HG03135 (cell line): ENCODE data around the gene VPS26B.
"Not testable (repeated sequence)": the region's sequence is repeated elsewhere in the genome, so short reads cannot be mapped to it uniquely, and the experiment has no call there.

ENCODE experiments used
- ATAC-seq: cut with Tn5 transposase; IDR thresholded peaks from one replicate; pipeline ENCODE4 v1.9.1; 2021; ENCODE audit warnings: mild to moderate bottlenecking, moderate library complexity; ENCODE audit not compliant: unreplicated experiment

VPS26B gene

GRCh38 chr11:134223836-134224709 is at the start of gene VPS26B, which contains the start of gene NCAPD3:
Gene VPS26B, plus strand, starts transcription at chr11:134224671. Its CDS starts 452 bp downstream, at chr11:134225123.
Gene NCAPD3, minus strand, starts transcription at chr11:134223967. Its CDS starts 41 bp downstream, at chr11:134223926.
- ATAC-seq, result peak; percentile 78

GRCh38 chr11:134176284-134176683 is 48.2 kb upstream of the VPS26B start:
- ATAC-seq, result no peak

GRCh38 chr11:134178032-134178674 is 46.3 kb upstream of the VPS26B start:
- ATAC-seq, result no peak

GRCh38 chr11:134181707-134182106 is 42.8 kb upstream of the VPS26B start:
- ATAC-seq, result no peak

GRCh38 chr11:134188092-134188491 is 36.4 kb upstream of the VPS26B start:
- ATAC-seq, result not testable (repeated sequence)

- ATAC-seq, result no peak
These were observed 27.7 kb upstream of the VPS26B start for GRCh38 chr11:134196756-134197155.

GRCh38 chr11:134199531-134199930 is 24.9 kb upstream of the VPS26B start:
- no peak for ATAC-seq

- ATAC-seq, result no peak
These were observed 23.8 kb upstream of the VPS26B start for GRCh38 chr11:134200688-134201087.

- no peak for ATAC-seq
These were observed 21.8 kb upstream of the VPS26B start for GRCh38 chr11:134202661-134203060.

GRCh38 chr11:134205729-134206128 is 18.7 kb upstream of the VPS26B start:
- ATAC-seq, result no peak

GRCh38 chr11:134206185-134206584 is 18.3 kb upstream of the VPS26B start:
- ATAC-seq, result no peak

- no peak for ATAC-seq
These were observed 16.8 kb upstream of the VPS26B start for GRCh38 chr11:134207538-134208239.

- no peak for ATAC-seq
These were observed 8.6 kb upstream of the VPS26B start for GRCh38 chr11:134215836-134216235.

- ATAC-seq, result no peak
These were observed 7.7 kb upstream of the VPS26B start for GRCh38 chr11:134216816-134217215.

GRCh38 chr11:134223121-134223520 is 1.4 kb upstream of the VPS26B start:
- no peak for ATAC-seq

- peak; percentile 17 for ATAC-seq
These were observed 516 bp downstream of the VPS26B start for GRCh38 chr11:134224710-134225664.

GRCh38 chr11:134226806-134227325 is 2.4 kb downstream of the VPS26B start:
- no peak for ATAC-seq

- ATAC-seq, result peak; percentile 50
These were observed 4.2 kb downstream of the VPS26B start for GRCh38 chr11:134228625-134229024.

GRCh38 chr11:134229126-134229790 is 4.8 kb downstream of the VPS26B start:
- no peak for ATAC-seq
